ENCODE data around the gene SEC22B.
"Not testable (repeated sequence)": the region's sequence is repeated elsewhere in the genome, so short reads cannot be mapped to it uniquely, and the experiment has no call there.

The SEC22B gene

GRCh38 chr1:120144626-120145025 lies 31.7 kb downstream of the SEC22B start:
- not testable (repeated sequence) for DNase-seq

GRCh38 chr1:120144169-120144568 lies 32.2 kb downstream of the SEC22B start:
- DNase-seq = not testable (repeated sequence)

GRCh38 chr1:120143334-120143733 lies 33.0 kb downstream of the SEC22B start:
- not testable (repeated sequence) for DNase-seq

GRCh38 chr1:120142512-120143263 lies 33.6 kb downstream of the SEC22B start:
- DNase-seq = peak in 4 of 6 experiments; percentile 11 to 45 (median 39)

- not testable (repeated sequence) for DNase-seq
Observed at GRCh38 chr1:120141865-120142264, 34.5 kb downstream of the SEC22B start.

GRCh38 chr1:120140656-120141265 lies 35.6 kb downstream of the SEC22B start:
- not testable (repeated sequence) for DNase-seq

GRCh38 chr1:120136086-120136485 lies 40.2 kb downstream of the SEC22B start:
- not testable (repeated sequence) for DNase-seq

- DNase-seq = not testable (repeated sequence)
Observed at GRCh38 chr1:120133928-120134325, 42.4 kb downstream of the SEC22B start.

- DNase-seq = no peak
Observed at GRCh38 chr1:120133228-120133927, 42.9 kb downstream of the SEC22B start.

- not testable (repeated sequence) for DNase-seq
Observed at GRCh38 chr1:120132406-120132763, 43.9 kb downstream of the SEC22B start.

GRCh38 chr1:120131611-120132405 lies 44.5 kb downstream of the SEC22B start:
- not testable (repeated sequence) for DNase-seq

- DNase-seq = not testable (repeated sequence)
Observed at GRCh38 chr1:120127921-120128320, 48.4 kb downstream of the SEC22B start.

GRCh38 chr1:120126216-120126615 lies 50.1 kb downstream of the SEC22B start:
- DNase-seq = not testable (repeated sequence)

- DNase-seq = not testable (repeated sequence)
Observed at GRCh38 chr1:120124628-120125027, 51.7 kb downstream of the SEC22B start.

GRCh38 chr1:120123813-120124510 lies 52.4 kb downstream of the SEC22B start:
- not testable (repeated sequence) for DNase-seq

GRCh38 chr1:120122262-120122893 lies 53.9 kb downstream of the SEC22B start:
- not testable (repeated sequence) for DNase-seq

GRCh38 chr1:120121830-120122229 lies 54.5 kb downstream of the SEC22B start:
- DNase-seq = not testable (repeated sequence)

- not testable (repeated sequence) for DNase-seq
Observed at GRCh38 chr1:120120525-120120924, 55.8 kb downstream of the SEC22B start.

GRCh38 chr1:120117371-120118177 lies 58.7 kb downstream of the SEC22B start:
- not testable (repeated sequence) for DNase-seq

- DNase-seq = not testable (repeated sequence)
Observed at GRCh38 chr1:120116094-120116493, 60.2 kb downstream of the SEC22B start.

GRCh38 chr1:120113134-120113533 lies 63.2 kb downstream of the SEC22B start:
- DNase-seq = not testable (repeated sequence)

Measured in stimulated activated naive CD4-positive, alpha-beta T cell (primary cell).